Right renal pelvis (tissue), 4 donors: ENCODE measurements around the gene GEMIN4. TPM values are rescaled to one million over a fixed set of nuclear protein-coding genes. Genes with fewer than 3 reads are reported as not detected.
"Not testable (repeated sequence)": the region's sequence is repeated elsewhere in the genome, so short reads cannot be mapped to it uniquely, and the experiment has no call there.

ENCODE experiments used
- DNase-seq, 4 donors: peaks; one replicate each; pipeline ENCODE4 v3.0.0-alpha.2; 2013; ENCODE audit warnings: low read depth in 4 of 4, low spot score in 3 of 4, missing footprints in 1 of 4
- polyA plus RNA-seq, 4 donors: library from polyadenylated mRNA; unstranded; fragments of 120-200 nt; gene quantifications; one replicate each; pipeline ENCODE4 v1.2.1, GENCODE V29; 2013; ENCODE audit not compliant: insufficient read length in 4 of 4

The GEMIN4 gene
- polyA plus RNA-seq = 10 to 100 TPM; 21.5 to 24.1 (median 22.8) TPM

DNA sequence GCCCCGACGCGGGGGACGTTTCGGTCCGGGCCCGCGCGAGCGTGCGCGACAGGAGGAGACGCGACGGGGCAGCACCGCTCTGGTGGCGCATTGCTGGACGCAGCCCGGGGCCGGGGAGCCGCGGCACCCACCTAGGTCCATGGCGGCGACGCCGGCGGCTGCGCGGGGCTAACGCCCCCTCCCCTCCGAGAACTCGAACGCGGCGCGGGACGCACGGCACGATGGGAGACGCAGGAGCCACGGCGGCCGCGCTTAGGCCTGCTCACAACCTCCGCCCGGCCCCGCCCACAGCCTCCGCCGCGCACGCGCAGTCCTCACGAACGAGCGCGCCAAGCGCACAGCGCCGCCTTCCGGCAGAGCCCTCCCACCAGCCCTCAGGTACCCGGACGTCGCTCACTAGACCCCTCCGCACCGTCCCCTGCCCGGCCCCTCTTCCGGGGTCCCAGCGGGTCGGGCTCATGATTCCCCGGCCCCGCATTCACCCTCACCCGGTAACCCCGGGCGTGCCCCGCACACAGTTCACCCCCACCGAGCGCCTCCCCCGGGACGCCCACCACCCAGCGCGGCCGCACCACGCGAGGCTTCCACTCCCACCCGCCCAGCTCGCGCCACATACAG is at the start of gene GEMIN4:
TSS of gene GEMIN4 (minus strand) at position 263 of the 618 bp plus-strand sequence. CDS start at position 141, 122 bp downstream.
- DNase-seq = peak; percentile 74 to 96 (median 82)

DNA sequence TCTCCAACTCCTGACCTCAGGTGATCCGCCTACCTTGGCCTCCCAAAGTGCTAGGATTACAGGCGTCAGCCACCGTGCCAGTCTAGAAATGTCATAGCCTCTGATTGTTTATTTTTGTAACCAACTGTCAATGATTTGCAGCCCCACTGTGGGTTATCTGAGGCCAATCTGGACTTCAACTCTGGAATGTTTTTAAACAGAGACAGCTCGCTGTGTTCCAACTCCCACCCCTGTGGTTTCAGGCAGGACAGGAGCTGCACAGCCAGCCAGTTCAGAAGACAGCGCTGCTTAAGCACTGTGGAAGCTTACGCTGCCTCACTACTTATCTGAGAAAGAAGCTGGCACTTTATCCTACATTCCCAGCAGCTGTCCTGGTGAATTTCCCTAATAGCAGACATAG is 49.6 kb upstream of the GEMIN4 start:
- DNase-seq = no peak

DNA sequence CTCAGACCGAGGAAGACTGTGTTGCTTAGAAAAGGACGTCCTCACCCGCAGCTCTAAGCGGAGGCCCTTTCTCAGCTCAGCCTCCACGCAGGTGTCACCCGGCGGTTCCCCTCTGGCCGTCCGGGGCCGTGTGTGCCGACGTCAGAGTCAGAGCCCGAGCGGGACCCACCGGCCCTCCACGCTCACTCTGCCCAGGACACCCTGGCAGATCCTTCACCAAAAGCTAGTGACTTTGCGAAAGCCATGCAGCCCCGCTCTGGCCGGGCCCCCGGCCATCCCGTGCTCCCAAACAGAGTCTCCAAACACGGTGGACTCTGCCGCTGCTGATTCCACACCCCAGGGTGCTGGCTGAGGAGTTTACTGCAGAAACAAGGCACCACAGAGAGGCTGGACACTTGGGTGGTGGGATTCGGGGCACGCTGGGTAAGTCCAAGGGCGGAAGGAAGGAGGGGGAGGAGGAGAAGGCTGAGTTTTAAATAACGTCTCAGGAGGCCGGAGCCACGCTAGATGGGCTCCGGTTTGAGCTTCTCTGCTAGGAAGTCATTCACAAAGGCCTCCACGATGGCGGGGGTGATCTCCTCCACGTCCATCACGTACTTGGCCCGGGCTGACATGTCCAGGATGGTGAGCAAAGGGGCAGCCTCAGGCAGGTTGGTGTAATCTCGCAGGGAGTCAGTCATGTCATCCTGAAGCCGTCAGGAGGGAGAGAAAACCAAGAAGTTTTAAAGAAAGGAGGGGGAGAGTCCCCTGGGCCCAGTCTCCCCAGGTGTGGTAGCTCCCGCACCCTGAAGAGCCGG is 48.6 kb upstream of the GEMIN4 start:
- no peak for DNase-seq

DNA sequence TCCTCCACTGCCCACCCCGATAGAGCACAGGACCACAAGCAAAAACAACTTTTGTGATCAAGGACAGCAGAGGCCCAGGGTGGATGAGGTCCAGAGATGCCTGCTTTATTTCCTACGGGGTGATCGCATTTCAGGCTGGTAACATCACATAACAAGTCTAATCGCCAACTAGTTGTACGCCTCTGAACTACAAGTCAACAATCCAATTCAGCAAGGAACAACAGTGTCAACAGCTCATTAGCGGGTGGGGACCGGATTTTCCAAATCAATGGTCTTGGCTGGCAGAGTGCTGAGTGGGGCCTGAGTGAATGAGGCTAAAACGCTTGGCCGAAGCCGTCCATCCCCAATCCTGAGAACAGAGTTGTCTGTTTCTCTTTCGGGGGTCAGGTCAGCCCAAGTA is 47.2 kb upstream of the GEMIN4 start:
- no peak for DNase-seq

DNA sequence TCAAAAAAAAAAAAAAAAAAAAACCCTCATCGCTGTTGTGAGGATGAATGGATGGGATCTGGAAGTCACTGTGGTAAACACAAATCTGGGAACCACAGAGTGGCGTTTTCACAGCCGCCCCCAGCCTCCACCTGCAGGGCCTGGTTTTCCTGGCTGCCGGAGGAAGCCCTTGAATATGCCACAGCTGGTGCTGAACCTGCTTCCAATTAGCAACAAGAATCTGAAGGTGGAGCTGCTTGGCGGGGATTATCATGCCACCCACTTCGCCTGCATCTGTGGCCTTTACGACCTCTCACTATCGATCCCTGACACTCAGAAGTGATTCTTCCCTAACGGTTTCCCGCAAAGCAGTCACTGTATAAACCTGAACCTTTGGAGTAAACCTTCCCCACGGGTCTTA is 46.2 kb upstream of the GEMIN4 start:
- DNase-seq = no peak

DNA sequence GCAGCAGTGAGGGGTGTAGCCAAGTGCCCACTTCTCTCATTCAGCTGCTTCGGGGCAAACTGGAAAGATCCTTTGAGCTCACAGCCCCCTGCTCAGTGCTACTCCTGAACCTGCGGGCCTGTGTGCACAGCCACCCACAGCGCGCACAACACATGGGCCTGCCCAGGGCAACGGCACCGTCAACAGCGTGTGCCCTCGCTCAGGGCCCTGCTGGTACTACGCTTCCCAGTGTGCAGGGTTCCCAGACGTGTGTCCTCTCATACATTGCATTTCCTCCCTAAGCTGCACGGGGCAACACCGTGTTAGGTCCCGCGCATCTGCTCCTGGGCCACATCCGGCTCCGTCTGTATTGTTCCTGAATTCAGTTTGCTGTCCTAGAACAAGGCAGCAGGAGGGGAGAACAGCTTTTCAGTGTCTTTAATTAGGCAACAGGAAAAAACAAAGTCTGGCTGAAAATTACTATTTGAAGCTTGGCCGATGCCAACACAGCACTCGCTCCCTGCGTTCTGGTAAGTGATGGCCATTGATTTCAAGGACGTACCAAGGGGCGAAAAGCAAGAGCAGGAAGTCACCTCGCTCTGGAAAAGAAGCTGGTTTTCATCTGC is 45.3 kb upstream of the GEMIN4 start:
- no peak for DNase-seq

DNA sequence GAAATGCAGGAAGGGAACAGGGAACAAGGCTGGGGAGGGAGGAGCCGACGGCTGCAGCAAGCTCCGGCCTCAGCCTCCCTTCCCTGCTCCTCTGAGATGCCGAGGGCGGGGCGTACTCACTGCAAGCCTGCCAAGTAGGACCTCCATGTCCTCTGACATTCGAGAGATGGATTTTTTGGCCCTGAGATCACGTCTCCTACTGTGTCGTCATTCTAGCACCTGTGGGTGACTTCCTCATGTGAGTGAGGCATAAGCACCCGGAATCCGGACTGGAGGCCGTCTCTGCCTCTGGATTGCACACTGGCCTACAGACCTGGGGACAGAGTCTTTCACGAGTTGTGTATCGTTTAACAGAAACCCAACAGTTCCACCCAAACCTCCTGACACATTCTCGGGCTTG is 44.5 kb upstream of the GEMIN4 start:
- DNase-seq = no peak

DNA sequence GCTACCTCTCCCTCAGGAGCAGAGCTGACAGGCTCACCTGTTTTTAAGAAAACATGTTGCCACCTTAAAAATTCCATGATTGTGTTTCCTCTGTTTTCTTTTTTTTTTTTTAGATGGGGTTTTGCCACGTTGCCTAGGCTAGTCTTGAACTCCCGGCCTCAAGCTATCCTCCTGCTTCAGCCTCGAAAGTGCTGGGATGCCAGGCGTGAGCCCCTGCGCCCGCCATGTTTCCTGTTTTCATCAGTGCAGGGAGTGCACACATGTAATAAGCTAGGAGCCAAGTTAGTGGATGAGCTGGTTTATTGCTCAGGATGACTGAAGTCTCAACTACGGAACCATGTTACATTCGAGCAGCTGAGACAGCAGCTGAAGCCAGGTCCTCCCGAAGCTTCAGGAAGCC is 43.7 kb upstream of the GEMIN4 start:
- DNase-seq = no peak

DNA sequence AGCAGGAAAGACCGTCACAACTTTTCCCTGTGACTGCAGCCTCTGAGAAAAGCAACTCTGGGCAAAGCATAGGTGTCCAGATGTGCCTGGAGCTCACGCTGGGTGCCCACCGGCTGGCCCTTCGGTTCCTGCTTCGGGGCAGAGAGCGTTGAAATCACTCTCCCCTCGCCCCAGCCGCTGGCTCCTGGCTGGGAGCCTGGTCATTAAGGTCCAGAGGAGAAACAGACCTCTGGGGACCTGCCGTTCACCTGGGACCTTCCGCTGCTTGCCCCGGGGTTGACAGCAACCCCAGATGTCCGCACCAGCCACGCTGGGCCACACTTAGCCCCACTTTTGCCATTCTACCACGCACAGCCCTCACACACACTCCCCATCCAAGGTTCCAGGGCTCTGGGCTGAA is 43.2 kb upstream of the GEMIN4 start:
- no peak for DNase-seq

DNA sequence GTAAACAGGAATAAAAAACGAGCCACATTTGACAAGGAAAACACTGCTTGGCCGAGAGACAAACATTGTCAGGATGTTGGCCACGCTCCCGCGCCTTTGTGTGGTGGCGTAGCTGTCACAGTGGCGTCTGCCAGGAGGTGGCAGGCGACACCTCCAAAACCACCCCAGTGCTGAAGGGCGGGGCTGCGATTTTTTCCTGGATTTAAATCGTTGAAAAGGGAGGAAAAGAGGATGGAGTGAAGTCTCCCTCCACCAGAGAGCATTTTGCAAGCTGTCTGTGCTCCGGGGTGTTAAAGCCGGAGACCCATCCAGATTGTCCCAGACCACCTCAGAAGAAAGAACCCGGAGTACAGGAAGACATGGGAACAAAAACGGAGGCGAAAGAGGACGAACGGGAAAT is 42.8 kb upstream of the GEMIN4 start:
- peak; percentile 65 to 72 (median 70) for DNase-seq

DNA sequence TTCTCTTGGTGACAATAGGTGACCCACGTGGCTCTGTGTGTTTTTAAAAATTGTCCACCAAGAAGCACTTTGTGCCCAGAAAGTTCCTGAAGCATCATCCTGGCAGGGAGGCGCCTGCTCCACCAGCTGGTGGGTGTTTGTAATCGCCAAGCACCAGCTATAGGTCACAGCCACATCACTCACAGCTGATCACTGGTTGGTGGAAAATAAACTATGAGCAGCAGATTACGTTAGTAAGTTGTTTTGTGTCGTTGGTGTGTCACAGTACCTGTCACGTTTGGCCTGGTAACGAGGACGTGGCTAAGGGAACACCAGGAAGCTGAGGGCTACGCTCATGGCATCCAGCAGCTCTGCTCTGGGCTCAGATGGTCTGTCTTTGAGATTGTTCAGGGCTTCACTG is 40.2 kb upstream of the GEMIN4 start:
- no peak for DNase-seq

DNA sequence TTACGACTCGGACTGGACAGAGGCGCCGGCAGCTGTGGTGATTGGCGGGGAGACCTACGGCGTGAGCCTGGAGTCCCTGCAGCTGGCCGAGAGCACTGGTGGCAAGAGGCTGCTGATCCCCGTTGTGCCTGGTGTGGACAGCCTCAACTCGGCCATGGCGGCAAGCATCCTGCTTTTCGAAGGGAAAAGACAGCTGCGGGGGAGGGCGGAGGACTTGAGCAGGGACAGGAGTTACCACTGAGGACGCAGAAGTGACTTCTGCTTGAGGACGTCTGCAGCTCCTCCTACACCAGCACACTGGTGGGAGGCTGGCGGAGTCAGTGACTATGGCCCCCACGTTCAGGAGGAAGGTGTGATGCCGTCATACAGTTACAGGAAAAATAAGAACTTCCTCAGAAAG is 39.8 kb upstream of the GEMIN4 start:
- DNase-seq = no peak

DNA sequence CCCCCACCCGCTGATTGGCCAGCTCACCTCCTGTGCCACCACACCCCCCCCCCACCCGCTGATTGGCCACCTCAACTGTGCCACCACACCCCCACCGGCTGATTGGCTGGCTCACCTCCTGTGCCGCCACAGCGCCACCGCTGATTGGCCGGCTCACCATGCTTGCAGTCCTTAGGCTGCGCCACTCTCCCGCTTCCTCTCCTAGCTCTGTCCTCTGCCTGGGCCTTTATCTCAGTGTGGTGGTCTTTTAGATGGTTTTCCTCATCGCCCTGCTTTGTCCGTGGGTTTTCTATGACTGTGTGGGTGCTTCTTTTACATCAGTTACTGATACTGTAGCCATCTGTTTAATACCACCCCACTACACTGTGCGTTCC is 38.8 kb upstream of the GEMIN4 start:
- DNase-seq = not testable (repeated sequence)

DNA sequence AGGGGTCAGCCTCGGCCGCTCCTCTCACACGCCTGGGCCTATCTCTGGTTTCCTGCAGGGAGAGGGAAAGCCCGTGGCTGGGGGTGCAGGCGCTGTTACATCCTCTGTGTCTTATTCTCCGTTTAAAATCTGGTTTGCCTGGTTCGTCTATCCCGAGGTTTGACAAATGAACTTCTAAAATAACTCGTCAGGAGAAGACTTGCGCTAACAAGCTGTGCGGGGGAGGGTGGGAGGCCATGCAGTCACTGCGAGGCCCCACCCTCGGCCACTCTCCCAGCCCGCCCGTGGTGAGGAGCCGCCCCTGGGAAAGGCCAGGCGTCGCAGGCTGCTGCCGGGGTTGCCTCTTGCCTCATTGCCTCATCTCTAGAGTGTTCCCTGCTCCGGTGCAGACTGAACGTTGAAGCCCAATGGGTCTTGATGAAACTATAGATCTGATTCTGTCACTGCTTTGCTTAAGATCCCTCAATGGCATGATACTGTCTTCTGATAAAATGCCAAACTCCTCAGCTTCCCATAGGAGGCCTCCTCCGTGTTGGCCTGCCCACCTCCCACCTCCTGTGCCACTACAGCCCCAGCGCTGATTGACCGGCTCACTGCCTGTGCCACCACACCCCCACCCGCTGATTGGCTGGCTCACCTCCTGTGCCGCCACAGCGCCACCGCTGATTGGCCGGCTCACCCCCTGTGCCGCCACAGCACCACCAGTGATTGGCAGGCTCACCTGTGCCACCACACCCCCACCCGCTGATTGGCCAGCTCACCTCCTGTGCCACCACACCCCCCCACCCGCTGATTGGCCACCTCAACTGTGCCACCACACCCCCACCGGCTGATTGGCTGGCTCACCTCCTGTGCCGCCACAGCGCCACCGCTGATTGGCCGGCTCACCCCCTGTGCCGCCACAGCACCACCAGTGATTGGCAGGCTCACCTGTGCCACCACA is 38.1 kb upstream of the GEMIN4 start:
- not testable (repeated sequence) for DNase-seq

DNA sequence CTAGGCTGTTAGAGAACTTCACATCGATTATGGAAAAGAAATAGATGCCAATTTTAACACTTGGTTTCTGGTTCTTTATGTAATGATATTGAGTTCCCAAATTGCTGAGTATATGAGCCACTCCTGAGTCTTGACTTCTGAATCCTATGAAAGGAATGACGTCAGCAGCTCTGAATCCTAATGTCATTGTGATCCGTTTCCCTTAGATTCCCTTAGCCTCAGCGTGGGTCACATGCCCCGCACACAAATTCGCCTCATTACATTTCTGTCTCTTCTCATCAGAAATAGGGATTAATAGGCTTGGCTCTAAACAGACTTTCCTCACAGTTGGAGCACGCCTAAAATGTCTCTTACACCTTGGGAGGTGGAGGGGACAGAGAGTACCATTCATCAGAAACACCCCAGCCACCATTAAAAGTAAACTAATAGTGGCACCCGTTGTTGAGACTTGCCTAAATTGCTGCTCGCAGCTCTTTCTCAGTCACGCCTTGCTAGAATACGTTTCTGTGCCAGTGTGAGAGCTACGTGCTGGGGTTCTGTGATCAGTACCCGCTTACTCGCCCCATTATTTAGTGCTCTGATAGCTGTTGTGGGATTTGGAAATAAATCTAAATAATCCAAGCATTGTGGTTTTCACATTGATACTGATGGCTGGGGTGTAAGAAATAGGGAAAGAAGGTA is 37.2 kb upstream of the GEMIN4 start:
- no peak for DNase-seq

DNA sequence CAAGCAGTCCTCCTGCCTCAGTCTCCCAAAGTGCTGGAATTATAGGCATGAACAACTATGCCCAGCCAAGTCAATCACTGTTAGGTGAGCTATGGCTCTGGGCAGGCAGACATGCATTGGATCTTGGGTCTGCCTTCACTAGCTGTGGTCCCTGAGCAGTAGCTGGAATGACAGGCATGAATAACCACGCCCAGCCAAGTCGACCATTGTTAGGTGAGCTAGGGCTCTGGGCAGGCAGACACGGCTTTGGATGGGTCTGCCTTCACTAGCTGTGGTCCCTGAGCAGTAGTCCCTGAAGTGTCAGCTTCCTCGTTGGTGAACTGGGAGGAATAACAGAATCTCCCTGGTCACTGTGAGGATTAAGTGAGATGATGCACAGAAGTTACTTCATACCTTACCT is 36.5 kb upstream of the GEMIN4 start:
- DNase-seq = no peak

DNA sequence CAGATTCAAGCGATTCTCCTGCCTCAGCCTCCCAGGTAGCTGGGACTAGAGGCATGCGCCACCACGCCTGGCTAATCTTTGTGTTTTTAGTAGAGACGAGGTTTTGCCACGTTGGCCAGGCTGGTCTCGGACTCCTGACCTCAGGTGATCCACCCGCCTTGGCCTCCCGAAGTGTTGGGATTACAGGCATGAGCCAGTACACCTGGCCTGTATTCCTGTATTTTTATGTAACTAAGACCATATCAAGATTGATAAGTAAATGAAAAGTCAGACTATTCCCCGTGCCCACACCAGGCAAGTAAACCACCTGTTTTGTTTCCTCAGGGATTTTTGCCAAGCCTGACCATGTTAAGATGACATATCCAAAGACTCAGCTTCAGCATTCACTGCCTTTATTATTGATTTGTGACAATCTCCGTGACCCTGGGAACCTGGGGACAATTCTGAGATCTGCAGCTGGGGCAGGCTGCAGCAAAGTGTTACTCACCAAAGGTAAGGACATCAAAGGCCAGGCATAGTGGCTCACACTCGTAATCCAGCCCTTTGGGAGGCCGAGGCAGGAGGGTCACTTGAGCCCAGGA is 35.7 kb upstream of the GEMIN4 start:
- DNase-seq = no peak

DNA sequence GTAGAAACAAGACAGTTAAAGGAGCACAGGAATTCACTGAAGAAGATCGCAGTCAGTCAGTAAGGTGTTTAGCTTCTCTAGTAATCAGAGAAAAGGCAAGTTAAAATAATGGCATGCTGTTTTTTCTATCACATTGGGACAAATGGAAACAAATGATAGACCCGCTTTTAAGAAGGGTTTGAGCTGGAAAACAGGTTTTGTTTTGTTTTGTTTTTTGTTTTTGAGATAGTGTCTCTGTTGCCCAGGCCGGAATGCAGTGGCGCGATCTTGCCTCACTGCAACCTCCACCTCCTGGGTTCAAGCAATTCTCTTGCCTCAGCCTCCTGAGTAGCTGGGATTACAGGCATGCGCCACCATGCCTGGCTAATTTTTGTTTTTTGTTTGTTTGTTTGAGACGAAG is 33.8 kb upstream of the GEMIN4 start:
- DNase-seq = not testable (repeated sequence)

DNA sequence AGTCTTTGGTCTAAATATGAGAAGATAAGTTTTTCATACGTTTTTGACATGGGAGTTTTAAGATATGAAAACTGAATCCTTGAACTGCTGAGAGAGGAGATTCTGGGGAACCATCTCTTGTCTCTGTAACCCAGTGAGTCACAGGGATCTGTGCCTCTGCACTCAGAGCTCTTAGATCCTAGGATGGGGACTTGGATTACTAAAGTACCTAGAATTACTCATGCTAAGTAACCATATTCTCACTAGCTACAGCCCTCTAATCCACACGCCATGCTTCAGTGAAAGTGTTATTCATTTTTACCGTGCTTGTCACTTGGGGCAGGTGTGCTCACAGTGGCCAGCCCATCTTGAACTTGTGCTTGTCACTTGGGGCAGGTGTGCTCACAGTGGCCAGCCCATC is 32.1 kb upstream of the GEMIN4 start:
- no peak for DNase-seq
